ENCODE results near the gene PAGR1. TPM values are rescaled to one million over a fixed set of nuclear protein-coding genes. Genes with fewer than 3 reads are reported as not detected.
"Not testable (repeated sequence)": the region's sequence is repeated elsewhere in the genome, so short reads cannot be mapped to it uniquely, and the experiment has no call there.

PAGR1 gene
- polyA plus RNA-seq, 1 donor, result 33.5 TPM

- DNase-seq, result peak; percentile 18
Measured at GRCh38 chr16:29862383-29862883, 46.5 kb downstream of the PAGR1 start.

- peak; percentile 97 for DNase-seq
Measured at GRCh38 chr16:29862884-29863668, 47.1 kb downstream of the PAGR1 start, which contains the start of gene CDIPT. Gene CDIPT (minus strand): TSS chr16:29863226. CDS start chr16:29862857, 369 bp downstream.

GRCh38 chr16:29863669-29863984 lies 47.7 kb downstream of the PAGR1 start:
- no peak for DNase-seq

GRCh38 chr16:29864205-29864604 lies 48.3 kb downstream of the PAGR1 start:
- no peak for DNase-seq

- no peak for DNase-seq
Measured at GRCh38 chr16:29868396-29869009, 52.6 kb downstream of the PAGR1 start.

- DNase-seq, result not testable (repeated sequence)
Measured at GRCh38 chr16:29869067-29869466, 53.1 kb downstream of the PAGR1 start.

Other genes starting within 250 kb of the PAGR1 start
- gene SPN, start 152.9 kb upstream of the PAGR1 start, polyA plus RNA-seq (ENCODE audit: insufficient read length), result 2.0 TPM
- gene QPRT, start 137.0 kb upstream of the PAGR1 start, polyA plus RNA-seq (ENCODE audit: insufficient read length), result 148 TPM
- gene C16orf54, start 70.2 kb upstream of the PAGR1 start, polyA plus RNA-seq (ENCODE audit: insufficient read length), result 0.32 TPM
- gene ZG16, start 37.9 kb upstream of the PAGR1 start, polyA plus RNA-seq (ENCODE audit: insufficient read length), result 0.08 TPM
- gene KIF22, start 25.4 kb upstream of the PAGR1 start, polyA plus RNA-seq (ENCODE audit: insufficient read length), result 89.2 TPM
- 304 TPM for gene MAZ, start 9.6 kb upstream of the PAGR1 start, polyA plus RNA-seq (ENCODE audit: insufficient read length)
- 19.4 TPM for gene PRRT2, start 4.0 kb upstream of the PAGR1 start, polyA plus RNA-seq (ENCODE audit: insufficient read length)
- 15.3 TPM for gene MVP, start 4.3 kb downstream of the PAGR1 start, polyA plus RNA-seq (ENCODE audit: insufficient read length)
- 79.4 TPM for gene CDIPT, start 47.1 kb downstream of the PAGR1 start, polyA plus RNA-seq (ENCODE audit: insufficient read length)
- 8.2 TPM for gene SEZ6L2, start 83.4 kb downstream of the PAGR1 start, polyA plus RNA-seq (ENCODE audit: insufficient read length)
- gene ASPHD1, start 84.3 kb downstream of the PAGR1 start, polyA plus RNA-seq (ENCODE audit: insufficient read length), result 0.86 TPM
- 23.9 TPM for gene KCTD13, start 110.1 kb downstream of the PAGR1 start, polyA plus RNA-seq (ENCODE audit: insufficient read length)
- gene TMEM219, start 145.9 kb downstream of the PAGR1 start, polyA plus RNA-seq (ENCODE audit: insufficient read length), result 93.1 TPM
- gene TAOK2, start 157.7 kb downstream of the PAGR1 start, polyA plus RNA-seq (ENCODE audit: insufficient read length), result 45.3 TPM
- 17.0 TPM for gene HIRIP3, start 179.5 kb downstream of the PAGR1 start, polyA plus RNA-seq (ENCODE audit: insufficient read length)
- 46.2 TPM for gene INO80E, start 180.1 kb downstream of the PAGR1 start, polyA plus RNA-seq (ENCODE audit: insufficient read length)
- gene DOC2A, start 194.9 kb downstream of the PAGR1 start, polyA plus RNA-seq (ENCODE audit: insufficient read length), result 3.0 TPM
- gene C16orf92, start 207.0 kb downstream of the PAGR1 start, polyA plus RNA-seq (ENCODE audit: insufficient read length), result not detected
- 1.2 TPM for gene TLCD3B, start 215.1 kb downstream of the PAGR1 start, polyA plus RNA-seq (ENCODE audit: insufficient read length)
- gene ALDOA, start 249.6 kb downstream of the PAGR1 start, polyA plus RNA-seq (ENCODE audit: insufficient read length), result 449 TPM

Data from left kidney (tissue), 2 donors.